NCI-H460 (cell line): ENCODE results near the gene APP. TPM values are rescaled to one million over a fixed set of nuclear protein-coding genes. Genes with fewer than 3 reads are reported as not detected.
"Not testable (repeated sequence)": the region's sequence is repeated elsewhere in the genome, so short reads cannot be mapped to it uniquely, and the experiment has no call there.

Source experiments
- DNase-seq: peaks from one replicate; pipeline ENCODE4 v3.0.0-alpha.2; 2016; ENCODE audit warnings: low read depth; ENCODE audit errors: extremely low read depth
- total RNA-seq: library from RNA; depleted of rRNA; stranded (reverse); fragments of >200 nt; shearing (Covaris generic); gene quantifications from 2 replicates; pipeline ENCODE4 v1.2.3, GENCODE V29; 2014

The APP gene
- total RNA-seq, 1 experiment from 2014 or later: 320 TPM

GRCh38 chr21:26028183-26028582 is 142.4 kb downstream of the APP start:
- no peak for DNase-seq

GRCh38 chr21:26027696-26028095 is 142.9 kb downstream of the APP start:
- no peak for DNase-seq

- no peak for DNase-seq
Observed at GRCh38 chr21:26025536-26026512, 144.7 kb downstream of the APP start.

GRCh38 chr21:26023406-26023805 is 147.2 kb downstream of the APP start:
- not testable (repeated sequence) for DNase-seq

GRCh38 chr21:26022598-26023337 is 147.8 kb downstream of the APP start:
- not testable (repeated sequence) for DNase-seq

GRCh38 chr21:26020510-26020909 is 150.1 kb downstream of the APP start:
- DNase-seq: no peak

- no peak for DNase-seq
Observed at GRCh38 chr21:26020081-26020480, 150.5 kb downstream of the APP start.

GRCh38 chr21:26019236-26019635 is 151.3 kb downstream of the APP start:
- DNase-seq: no peak

GRCh38 chr21:26013970-26014369 is 156.6 kb downstream of the APP start:
- no peak for DNase-seq

- not testable (repeated sequence) for DNase-seq
Observed at GRCh38 chr21:26012482-26012881, 158.1 kb downstream of the APP start.

- no peak for DNase-seq
Observed at GRCh38 chr21:26011292-26011940, 159.2 kb downstream of the APP start.

- DNase-seq: no peak
Observed at GRCh38 chr21:26007951-26008498, 162.5 kb downstream of the APP start.

GRCh38 chr21:26005464-26005863 is 165.1 kb downstream of the APP start:
- DNase-seq: no peak

- no peak for DNase-seq
Observed at GRCh38 chr21:26003404-26003803, 167.2 kb downstream of the APP start.

GRCh38 chr21:26001356-26001755 is 169.2 kb downstream of the APP start:
- DNase-seq: no peak

- no peak for DNase-seq
Observed at GRCh38 chr21:25999921-26000582, 170.5 kb downstream of the APP start.

GRCh38 chr21:25997788-25998611 is 172.6 kb downstream of the APP start:
- DNase-seq: no peak

GRCh38 chr21:25995278-25995677 is 175.3 kb downstream of the APP start:
- DNase-seq: no peak

- DNase-seq: no peak
Observed at GRCh38 chr21:25994758-25995163, 175.8 kb downstream of the APP start.
